IMR-90 (cell line): Measurements from ENCODE around the gene P2RY2.

ENCODE experiments used
- CEBPB ChIP-seq: IDR thresholded peaks from 2 replicates; pipeline ENCODE4 v1.6.1; 2012; ENCODE audit warnings: low read depth, low read length, improper control_type of control experiment
- CHD1 ChIP-seq: IDR thresholded peaks from 2 replicates; pipeline ENCODE4 v1.6.1; 2012; ENCODE audit warnings: low read depth, low read length, improper control_type of control experiment
- MAFK ChIP-seq: IDR thresholded peaks from 2 replicates; pipeline ENCODE4 v1.6.1; 2012; ENCODE audit warnings: low read depth, low read length, improper control_type of control experiment
- POLR2A ChIP-seq: IDR thresholded peaks from 2 replicates; pipeline ENCODE4 v1.6.1; 2012; ENCODE audit warnings: mild to moderate bottlenecking, low read depth, low read length
- RCOR1 ChIP-seq: IDR thresholded peaks from 2 replicates; pipeline ENCODE4 v1.6.1; 2012; ENCODE audit warnings: mild to moderate bottlenecking, low read length, improper control_type of control experiment; ENCODE audit not compliant: insufficient replicate concordance
- TF ChIP-seq, protein P1 (sequence below): conservative IDR thresholded peaks from 2 replicates; pipeline ENCODE4 v1.5.1; 2012; ENCODE audit warnings: mild to moderate bottlenecking, low read depth, low read length, improper control_type of control experiment

DNA sequence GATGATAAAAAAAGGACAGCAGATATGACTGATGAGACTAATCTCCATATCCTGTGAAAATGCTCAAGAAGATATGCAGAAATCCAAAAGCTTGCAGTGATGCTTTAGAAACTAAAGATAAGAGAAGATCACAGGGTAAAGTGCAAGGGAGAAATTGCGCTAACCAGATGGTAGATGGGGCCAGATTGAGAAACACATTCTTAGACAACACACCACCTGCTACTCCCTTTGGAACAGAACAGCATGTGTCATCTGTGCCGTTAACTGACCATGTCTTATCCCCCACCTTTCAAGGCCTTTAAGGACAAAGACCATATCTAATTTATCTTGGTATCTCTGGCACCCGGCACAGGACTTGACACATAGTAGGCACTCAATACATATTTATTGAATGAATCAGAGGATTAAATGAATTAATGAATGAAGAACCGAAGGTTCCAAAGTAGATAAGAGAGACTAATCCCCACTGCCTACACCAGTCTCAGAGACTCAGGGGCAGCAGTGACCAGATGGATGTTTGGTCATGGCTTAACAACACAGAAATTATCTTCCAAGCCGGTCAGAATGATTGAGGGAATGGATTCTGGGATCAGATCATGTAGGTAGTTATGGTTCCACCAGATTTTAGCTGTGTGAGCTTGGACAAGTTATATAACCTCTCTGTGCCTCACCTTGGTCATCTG lies 12.3 kb upstream of the P2RY2 start:
- TF ChIP-seq, protein P1, sequence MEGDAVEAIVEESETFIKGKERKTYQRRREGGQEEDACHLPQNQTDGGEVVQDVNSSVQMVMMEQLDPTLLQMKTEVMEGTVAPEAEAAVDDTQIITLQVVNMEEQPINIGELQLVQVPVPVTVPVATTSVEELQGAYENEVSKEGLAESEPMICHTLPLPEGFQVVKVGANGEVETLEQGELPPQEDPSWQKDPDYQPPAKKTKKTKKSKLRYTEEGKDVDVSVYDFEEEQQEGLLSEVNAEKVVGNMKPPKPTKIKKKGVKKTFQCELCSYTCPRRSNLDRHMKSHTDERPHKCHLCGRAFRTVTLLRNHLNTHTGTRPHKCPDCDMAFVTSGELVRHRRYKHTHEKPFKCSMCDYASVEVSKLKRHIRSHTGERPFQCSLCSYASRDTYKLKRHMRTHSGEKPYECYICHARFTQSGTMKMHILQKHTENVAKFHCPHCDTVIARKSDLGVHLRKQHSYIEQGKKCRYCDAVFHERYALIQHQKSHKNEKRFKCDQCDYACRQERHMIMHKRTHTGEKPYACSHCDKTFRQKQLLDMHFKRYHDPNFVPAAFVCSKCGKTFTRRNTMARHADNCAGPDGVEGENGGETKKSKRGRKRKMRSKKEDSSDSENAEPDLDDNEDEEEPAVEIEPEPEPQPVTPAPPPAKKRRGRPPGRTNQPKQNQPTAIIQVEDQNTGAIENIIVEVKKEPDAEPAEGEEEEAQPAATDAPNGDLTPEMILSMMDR, result no peak
- TF ChIP-seq CHD1, result no peak
- no peak for TF ChIP-seq POLR2A
- no peak for TF ChIP-seq CEBPB
- no peak for TF ChIP-seq RCOR1
- TF ChIP-seq MAFK, result no peak
